ENCODE measurements around the gene SPRY4. TPM values are rescaled to one million over a fixed set of nuclear protein-coding genes. Genes with fewer than 3 reads are reported as not detected.
A peak's percentile ranks its signal among the peaks of the same experiment; 100 is the strongest.

SPRY4 gene
- total and polyA plus RNA-seq, 12 donors = 5.0 to 13.7 (median 9.5) TPM

DNA sequence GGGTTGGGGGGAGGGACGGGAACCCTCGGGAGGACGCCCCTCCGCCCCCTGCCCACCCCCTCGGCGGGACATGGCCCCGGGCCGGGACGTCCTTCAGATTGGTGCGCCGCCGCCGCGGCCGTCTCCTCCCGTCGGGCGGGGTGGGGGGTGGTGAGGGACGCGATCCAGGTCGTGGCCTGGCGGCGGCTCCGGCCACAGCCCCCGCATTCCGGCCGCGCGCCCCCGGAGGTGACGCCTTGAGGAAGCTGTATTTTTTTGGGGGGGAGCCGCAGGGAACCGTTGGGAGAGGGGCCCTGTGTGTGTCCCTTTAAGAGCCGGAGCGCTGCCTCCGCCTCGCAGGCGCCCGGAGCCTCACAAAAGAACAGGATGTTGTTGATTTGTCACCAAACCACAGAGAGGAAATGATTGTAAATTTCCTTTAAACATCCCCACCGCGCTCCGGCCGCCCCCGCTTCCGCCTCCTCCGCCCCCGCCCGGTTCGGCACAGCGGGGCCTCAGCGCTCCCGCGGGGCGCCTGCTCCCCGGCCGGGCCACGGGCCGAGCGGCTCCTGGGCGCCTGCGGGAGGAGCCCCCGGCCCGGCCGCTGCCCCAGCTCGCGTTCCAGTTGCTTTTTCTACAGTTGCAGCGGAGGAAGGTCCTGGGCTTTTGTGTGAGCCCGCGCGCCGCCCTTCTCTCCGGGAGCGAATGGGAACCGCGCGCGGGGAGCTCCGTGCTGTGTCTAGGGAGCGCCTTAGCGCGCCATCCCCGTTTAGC, 32.1 kb upstream of the SPRY4 start:
- peaks cover 0 to 28% (median 18%) of the 10 kb centered on the region in 9 donors for H3K4me1 ChIP-seq
- intact Hi-C loops (cut with DNase I) = loop anchor here in 6 of 10 donors (1.0 to 10.0 kb wide), 12 partner anchors 30 to 205 kb away; partner anchors contain the start of gene SPRY4 (in 3 of the 6)
- DNase-seq = peak; percentile 86 to 90
- H3K36me3 ChIP-seq = no peaks in the 10 kb centered on the region
- H3K27ac ChIP-seq = peak overlapping the region; percentile 90 to 98 (median 96)
- WGBS, 2 donors = 0% methylated on average over 76 to 82 of the region's 82 CpGs
- peak; percentile 90 to 95 (median 92) for ATAC-seq
- TF ChIP-seq, protein P1, sequence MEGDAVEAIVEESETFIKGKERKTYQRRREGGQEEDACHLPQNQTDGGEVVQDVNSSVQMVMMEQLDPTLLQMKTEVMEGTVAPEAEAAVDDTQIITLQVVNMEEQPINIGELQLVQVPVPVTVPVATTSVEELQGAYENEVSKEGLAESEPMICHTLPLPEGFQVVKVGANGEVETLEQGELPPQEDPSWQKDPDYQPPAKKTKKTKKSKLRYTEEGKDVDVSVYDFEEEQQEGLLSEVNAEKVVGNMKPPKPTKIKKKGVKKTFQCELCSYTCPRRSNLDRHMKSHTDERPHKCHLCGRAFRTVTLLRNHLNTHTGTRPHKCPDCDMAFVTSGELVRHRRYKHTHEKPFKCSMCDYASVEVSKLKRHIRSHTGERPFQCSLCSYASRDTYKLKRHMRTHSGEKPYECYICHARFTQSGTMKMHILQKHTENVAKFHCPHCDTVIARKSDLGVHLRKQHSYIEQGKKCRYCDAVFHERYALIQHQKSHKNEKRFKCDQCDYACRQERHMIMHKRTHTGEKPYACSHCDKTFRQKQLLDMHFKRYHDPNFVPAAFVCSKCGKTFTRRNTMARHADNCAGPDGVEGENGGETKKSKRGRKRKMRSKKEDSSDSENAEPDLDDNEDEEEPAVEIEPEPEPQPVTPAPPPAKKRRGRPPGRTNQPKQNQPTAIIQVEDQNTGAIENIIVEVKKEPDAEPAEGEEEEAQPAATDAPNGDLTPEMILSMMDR (IDR thresholded peaks at IDR 0.05) = peak in 2 of 9 donors; percentile 1 to 6
- peaks cover 0 to 65% (median 0%) of the 10 kb centered on the region in 7 donors for H3K27me3 ChIP-seq
- H3K4me3 ChIP-seq = peak overlapping the region; percentile 38 to 81 (median 66)
- no peaks in the 10 kb centered on the region for H3K9me3 ChIP-seq

DNA sequence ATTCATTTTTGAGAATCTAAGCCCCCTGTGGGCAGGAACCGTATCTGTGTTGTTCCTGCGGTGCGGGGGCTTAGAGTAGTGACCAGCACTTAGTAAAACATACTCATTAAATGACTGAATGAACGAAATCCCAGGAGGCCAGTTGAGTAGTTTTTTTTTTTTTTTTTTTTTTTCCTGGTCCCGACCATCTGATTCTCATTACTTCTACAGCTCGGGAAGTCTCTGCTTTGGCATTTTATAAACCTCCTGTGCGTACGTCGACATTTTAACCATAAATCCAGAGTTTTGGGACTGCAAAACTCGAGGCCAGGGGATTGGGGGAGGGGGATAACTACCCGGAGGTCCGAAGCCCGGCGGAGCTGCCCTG, 31.5 kb upstream of the SPRY4 start:
- Histone ChIP-seq H3K27ac (peak overlapping the region; percentile 90 to 98 (median 96)), H3K27me3 (peaks cover 0 to 60% (median 0%) of the 10 kb centered on the region in 7 donors), H3K36me3 (no peaks in the 10 kb centered on the region), H3K4me1 (peaks cover 0 to 26% (median 18%) of the 10 kb centered on the region in 9 donors), H3K9me3 (no peaks in the 10 kb centered on the region), H3K4me3 (peak overlapping the region; percentile 38 to 81 (median 66))
- ATAC-seq (peak in 6 of 8 donors; percentile 3 to 12 (median 8)), DNase-seq (no peak)
- WGBS, 2 donors = 8 to 9% methylated on average over 14 of the region's 14 CpGs
- TF ChIP-seq, protein P1 (IDR thresholded peaks at IDR 0.05) = no peak
- intact Hi-C loops (cut with DNase I) = loop anchor here in 6 of 10 donors (2.0 to 10.0 kb wide), 10 partner anchors 30 to 204 kb away; partner anchors contain the start of gene SPRY4 (in 2 of the 6)

DNA sequence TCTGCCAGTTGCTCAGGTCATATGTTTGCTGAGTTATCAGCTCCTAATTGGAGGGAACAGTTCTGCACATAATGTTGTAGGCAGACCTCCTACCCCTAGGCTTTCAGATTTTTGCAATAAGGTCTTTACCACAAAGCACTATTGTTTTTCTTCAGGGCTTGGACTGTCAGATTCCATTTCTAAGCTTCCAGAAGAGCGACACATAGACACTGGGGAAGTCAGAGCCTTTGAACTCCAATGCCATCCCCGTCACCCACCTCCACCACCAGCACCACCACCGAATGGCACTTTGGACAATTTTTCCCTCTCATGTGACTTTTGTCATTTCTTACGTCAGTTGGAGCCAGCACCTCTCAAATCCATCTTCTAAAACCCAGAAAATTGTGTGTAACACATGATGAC, 28.3 kb upstream of the SPRY4 start:
- TF ChIP-seq, protein P1 (IDR thresholded peaks at IDR 0.05) = no peak
- Histone ChIP-seq H3K4me3 (no peak overlapping the region), H3K27ac (no peak overlapping the region), H3K9me3 (peaks cover 0 to 7% (median 0%) of the 10 kb centered on the region in 11 donors), H3K4me1 (peaks cover 0 to 19% (median 13%) of the 10 kb centered on the region in 9 donors), H3K36me3 (no peaks in the 10 kb centered on the region), H3K27me3 (peaks cover 0 to 29% (median 0%) of the 10 kb centered on the region in 7 donors)
- intact Hi-C loops (cut with DNase I) = loop anchor here in 1 of 10 donors (10.0 kb wide), 1 partner anchor 198 kb away; no protein-coding TSS in a partner anchor
- no peak for DNase-seq
- WGBS, 2 donors = 77 to 83% methylated on average over 4 of the region's 4 CpGs
- no peak for ATAC-seq

DNA sequence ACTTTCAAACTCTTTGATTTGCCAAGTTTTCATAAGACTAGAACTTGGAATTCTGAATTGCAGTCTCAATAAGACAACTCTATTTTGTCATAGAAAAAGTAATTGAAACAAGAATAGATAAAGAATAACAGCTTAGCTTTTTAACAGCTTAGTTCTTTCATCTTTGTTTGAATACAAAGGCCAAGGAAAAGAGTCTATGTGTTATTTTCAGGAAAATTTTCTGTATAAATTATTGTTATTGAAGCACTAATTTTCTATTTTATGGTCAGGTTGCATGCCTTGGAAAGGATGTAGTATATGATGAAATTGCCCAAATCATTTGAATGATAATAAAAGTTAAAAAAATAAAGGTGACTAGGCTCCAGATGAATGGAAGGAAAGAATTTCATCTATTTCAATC, 25.2 kb upstream of the SPRY4 start:
- Histone ChIP-seq H3K4me1 (no peaks in the 10 kb centered on the region), H3K36me3 (no peaks in the 10 kb centered on the region), H3K27me3 (peaks cover 0 to 9% (median 0%) of the 10 kb centered on the region in 7 donors), H3K4me3 (no peak overlapping the region), H3K27ac (no peak overlapping the region), H3K9me3 (peaks cover 0 to 21% (median 8%) of the 10 kb centered on the region in 11 donors)
- TF ChIP-seq, protein P1 (IDR thresholded peaks at IDR 0.05) = no peak
- intact Hi-C loops (cut with DNase I) = loop anchor here in 1 of 10 donors (10.0 kb wide), 1 partner anchor 195 kb away; no protein-coding TSS in a partner anchor
- DNase-seq = no peak
- no peak for ATAC-seq

All from heart right ventricle (tissue), 16 donors.